Astrocyte of the spinal cord (primary cell): ENCODE measurements around the gene ARSB.

ENCODE experiments used
- DNase-seq: peaks from one replicate; pipeline ENCODE4 v3.0.0; 2011; ENCODE audit warnings: low read depth, low spot score
- H3K4me3 ChIP-seq: 2 replicates; pipeline ENCODE4 v1.5.1; 2011; ENCODE audit warnings: low read depth, mild to moderate bottlenecking, low read length, moderate library complexity
- CTCF ChIP-seq: IDR thresholded peaks from 2 replicates; pipeline ENCODE4 v1.5.1; 2012; ENCODE audit warnings: low read depth, mild to moderate bottlenecking, low read length, inconsistent platforms
- in situ Hi-C: cut with HindIII; loops from 2 replicates; pipeline ENCODE4 v1.10.0; 2017; ENCODE audit warnings: low sequenced_read_pairs

The ARSB gene

GRCh38 chr5:78808818-78809217 lies 176.3 kb downstream of the ARSB start:
- in situ Hi-C loops = no loop called here

GRCh38 chr5:78808380-78808779 lies 176.7 kb downstream of the ARSB start:
- in situ Hi-C loops = no loop called here
- no peak for DNase-seq
- no peak overlapping the region for H3K4me3 ChIP-seq
- no peak for TF ChIP-seq CTCF

More at GRCh38 chr5:78808818-78809217, 176.3 kb downstream of the ARSB start:
- TF ChIP-seq CTCF = no peak
- no peak overlapping the region for H3K4me3 ChIP-seq
- no peak for DNase-seq

GRCh38 chr5:78806544-78806943 lies 178.6 kb downstream of the ARSB start:
- no peak overlapping the region for H3K4me3 ChIP-seq
- in situ Hi-C loops = no loop called here
- no peak for TF ChIP-seq CTCF
- no peak for DNase-seq

GRCh38 chr5:78805474-78806124 lies 179.5 kb downstream of the ARSB start:
- TF ChIP-seq CTCF = no peak
- H3K4me3 ChIP-seq = no peak overlapping the region
- in situ Hi-C loops = no loop called here
- DNase-seq = no peak

- in situ Hi-C loops = no loop called here
- no peak for DNase-seq
Measured at GRCh38 chr5:78804995-78805394, 180.1 kb downstream of the ARSB start.

GRCh38 chr5:78803941-78804340 lies 181.2 kb downstream of the ARSB start:
- TF ChIP-seq CTCF = no peak
- no peak overlapping the region for H3K4me3 ChIP-seq
- in situ Hi-C loops = no loop called here
- DNase-seq = no peak

More at GRCh38 chr5:78804995-78805394, 180.1 kb downstream of the ARSB start:
- TF ChIP-seq CTCF = no peak
- H3K4me3 ChIP-seq = no peak overlapping the region

- H3K4me3 ChIP-seq = no peak overlapping the region
- in situ Hi-C loops = no loop called here
- DNase-seq = no peak
- no peak for TF ChIP-seq CTCF
Measured at GRCh38 chr5:78803353-78803752, 181.8 kb downstream of the ARSB start.
